COLO668 (cell line): Measurements from ENCODE around the gene ABCD1.

Experiments used
- DNase-seq: peaks from one replicate; lab custom pipeline; 2025; ENCODE audit not compliant: unreplicated experiment; lab: John Stamatoyannopoulos, UW

Gene ABCD1

GRCh38 chrX:153771415-153772315 is 47.0 kb downstream of the ABCD1 start:
- no peak for DNase-seq

- no peak for DNase-seq
These were observed 47.9 kb downstream of the ABCD1 start for GRCh38 chrX:153772316-153773217.

GRCh38 chrX:153773218-153773611 is 48.6 kb downstream of the ABCD1 start:
- no peak for DNase-seq

- no peak for DNase-seq
These were observed 49.3 kb downstream of the ABCD1 start for GRCh38 chrX:153773741-153774575.

- no peak for DNase-seq
These were observed 50.1 kb downstream of the ABCD1 start for GRCh38 chrX:153774576-153775292.

- no peak for DNase-seq
These were observed 50.9 kb downstream of the ABCD1 start for GRCh38 chrX:153775293-153776119.

- no peak for DNase-seq
These were observed 51.5 kb downstream of the ABCD1 start for GRCh38 chrX:153776120-153776599.

GRCh38 chrX:153776611-153777045 is 52.0 kb downstream of the ABCD1 start:
- no peak for DNase-seq

- DNase-seq = no peak
These were observed 52.8 kb downstream of the ABCD1 start for GRCh38 chrX:153777261-153778090.

- no peak for DNase-seq
These were observed 53.5 kb downstream of the ABCD1 start for GRCh38 chrX:153778181-153778580.

- DNase-seq = peak; percentile 37
These were observed 54.0 kb downstream of the ABCD1 start for GRCh38 chrX:153778684-153779101.

- DNase-seq = peak; percentile 27
These were observed 55.4 kb downstream of the ABCD1 start for GRCh38 chrX:153779891-153780677.

- peak; percentile 72 for DNase-seq
These were observed 56.2 kb downstream of the ABCD1 start, which contains the start of gene SRPK3 for GRCh38 chrX:153780678-153781427. Gene SRPK3, plus strand, starts transcription at chrX:153781041. Its CDS starts 46 bp downstream, at chrX:153781087.

- peak; percentile 62 for DNase-seq
These were observed 56.9 kb downstream of the ABCD1 start for GRCh38 chrX:153781428-153782047.

GRCh38 chrX:153782313-153782712 is 57.7 kb downstream of the ABCD1 start:
- DNase-seq = peak; percentile 91

- peak; percentile 45 for DNase-seq
These were observed 58.2 kb downstream of the ABCD1 start for GRCh38 chrX:153782871-153783270.
